Endothelial cell of umbilical vein (primary cell): Measurements from ENCODE around the gene ACTR10. TPM values are rescaled to one million over a fixed set of nuclear protein-coding genes. Genes with fewer than 3 reads are reported as not detected.

Experiments
- BruUV-seq: library from RNA; stranded (reverse); fragments of 400-500 nt; replicated peaks from 2 replicates; lab custom pipeline; 2021; lab: Mats Ljungman, UMichigan
- CTCF ChIA-PET: fragments of 300-600, 350-600 bp; sonication (Branson Sonifier 250); formaldehyde crosslinking; loops from one replicate; lab custom pipeline; 2021; ENCODE audit warnings: antibody characterized with exemption, inconsistent platforms; lab: Charles Lee
- POLR2A ChIA-PET: fragments of 300-600, 350-600 bp; sonication (Branson Sonifier 250); formaldehyde crosslinking; loops from one replicate; lab custom pipeline; 2021; ENCODE audit warnings: antibody characterized with exemption, inconsistent platforms; lab: Charles Lee
- DNase-seq: peaks from one replicate; pipeline ENCODE4 v3.0.0-alpha.2; 2011; ENCODE audit warnings: low read depth, low spot score
- FAIRE-seq: peaks from 2 replicates; lab custom pipeline; 2011; peaks lifted over from hg19 to GRCh38; lab: Jason Lieb, UNC
- H2AFZ ChIP-seq: 2 replicates; pipeline ENCODE4 v1.6.0; 2012; ENCODE audit warnings: low read depth, low read length, control low read depth, inconsistent platforms
- H3K27ac ChIP-seq: 2 replicates; pipeline ENCODE4 v1.5.1; 2011; ENCODE audit warnings: low read depth, mild to moderate bottlenecking, control low read depth, low read length, moderate library complexity; ENCODE audit not compliant: insufficient read depth
- H3K27me3 ChIP-seq, 2 experiments: 2 replicates each; pipeline versions ENCODE4 v1.6.0 to v1.6.1; 2011; ENCODE audit warnings: low read length in 2 of 2, mixed read lengths in 1 of 2; ENCODE audit not compliant: control insufficient read depth in 2 of 2, insufficient read depth in 2 of 2
- H3K36me3 ChIP-seq, 2 experiments: 2 replicates in 1 of 2; 3 replicates in 1 of 2; pipeline ENCODE4 v1.5.1; 2011; ENCODE audit warnings: low read length in 2 of 2, mild to moderate bottlenecking in 1 of 2, moderate library complexity in 1 of 2; ENCODE audit not compliant: control insufficient read depth in 2 of 2, insufficient read depth in 2 of 2; ENCODE audit errors: extremely low read depth in 1 of 2
- H3K4me1 ChIP-seq: 3 replicates; pipeline ENCODE4 v1.5.1; 2011; ENCODE audit warnings: mild to moderate bottlenecking, low read length; ENCODE audit not compliant: control insufficient read depth, insufficient read depth; ENCODE audit errors: extremely low read depth
- H3K4me2 ChIP-seq: 2 replicates; pipeline ENCODE4 v1.6.1; 2011; ENCODE audit warnings: low read length, control low read depth, mixed read lengths; ENCODE audit not compliant: insufficient read depth
- H3K4me3 ChIP-seq, 3 experiments: fragments of 200-600 bp in 1 of 3; sonication (generic), shearing (Covaris generic) in 1 of 3; replicated peaks in 1 of 3; 2 replicates each; pipeline ENCODE4 v1.5.1; 2011 to 2016; ENCODE audit warnings: control low read depth in 3 of 3, low read length in 3 of 3, mild to moderate bottlenecking in 2 of 3, inconsistent platforms in 1 of 3, low read depth in 1 of 3, moderate library complexity in 1 of 3; ENCODE audit not compliant: insufficient read depth in 1 of 3
- H3K79me2 ChIP-seq: 2 replicates; pipeline ENCODE4 v1.6.0; 2012; ENCODE audit warnings: low read length, inconsistent platforms; ENCODE audit not compliant: control insufficient read depth, insufficient read depth
- H3K9ac ChIP-seq: replicated peaks from 2 replicates; pipeline ENCODE3; 2011; ENCODE audit warnings: low read length, control low read depth; ENCODE audit not compliant: insufficient read depth; ENCODE audit errors: extremely low read depth
- H3K9me1 ChIP-seq: replicated peaks from 3 replicates; pipeline ENCODE4 v1.6.0; 2011; ENCODE audit warnings: mild to moderate bottlenecking, low read length; ENCODE audit not compliant: control insufficient read depth, insufficient read depth; ENCODE audit errors: extremely low read depth
- H3K9me3 ChIP-seq: replicated peaks from 2 replicates; pipeline ENCODE4 v1.5.1; 2012; ENCODE audit warnings: low read length, inconsistent platforms; ENCODE audit not compliant: control insufficient read depth, insufficient read depth
- H4K20me1 ChIP-seq: replicated peaks from 2 replicates; pipeline ENCODE3; 2011; ENCODE audit warnings: mild to moderate bottlenecking, low read length; ENCODE audit not compliant: control insufficient read depth, insufficient read depth; ENCODE audit errors: extremely low read depth
- EZH2 ChIP-seq: IDR thresholded peaks from 2 replicates; pipeline ENCODE4 v1.6.1; 2012; ENCODE audit warnings: borderline replicate concordance, low read depth, mild to moderate bottlenecking, moderate library complexity, low read length, inconsistent platforms; ENCODE audit not compliant: severe bottlenecking
- FOS ChIP-seq: IDR thresholded peaks from 2 replicates; pipeline ENCODE4 v1.6.1; 2011; ENCODE audit warnings: mild to moderate bottlenecking, low read length, moderate library complexity, borderline replicate concordance; ENCODE audit not compliant: insufficient read depth
- GATA2 ChIP-seq: IDR thresholded peaks from 2 replicates; pipeline ENCODE4 v1.7.0; 2011; ENCODE audit warnings: low read depth, mild to moderate bottlenecking, moderate library complexity, mixed read lengths, low read length; ENCODE audit not compliant: insufficient read length, insufficient read depth
- JUN ChIP-seq: IDR thresholded peaks from 2 replicates; pipeline ENCODE4 v1.6.1; 2011; ENCODE audit warnings: borderline replicate concordance, low read depth; ENCODE audit not compliant: insufficient read length, insufficient read depth
- MYC ChIP-seq: IDR thresholded peaks from one replicate; pipeline ENCODE4 v1.6.1; 2011; ENCODE audit warnings: mild to moderate bottlenecking, low read depth, low read length
- POLR2A ChIP-seq: IDR thresholded peaks from 2 replicates; pipeline ENCODE4 v1.6.1; 2012; ENCODE audit warnings: low read depth, mild to moderate bottlenecking, control low read depth, low read length
- POLR2AphosphoS5 ChIP-seq: IDR thresholded peaks from 2 replicates; pipeline ENCODE4 v1.6.1; 2012; ENCODE audit warnings: low read depth, mild to moderate bottlenecking, control low read depth, low read length, moderate library complexity; ENCODE audit not compliant: insufficient read depth
- dilution Hi-C: fragments of 300-500 bp; cut with MboI; formaldehyde crosslinking; loops from one replicate; pipeline ENCODE4 v1.15.0; 2019; ENCODE audit warnings: low sequenced_read_pairs; ENCODE audit not compliant: extremely low pct_ligation_motif_present
- intact Hi-C: fragments of 100-400 bp; cut with micrococcal nuclease; formaldehyde crosslinking; loops from one replicate; pipeline ENCODE4 v1.10.0; 2022
- polyA plus RNA-seq, 4 experiments: library from polyadenylated mRNA; depleted of rRNA in 3 of 4; stranded (reverse) in 3 of 4; unstranded in 1 of 4; fragments of >200 nt; gene quantifications; 2 replicates each; pipeline versions ENCODE4 v1.2.1 to v1.2.3, GENCODE V29; 2011 to 2012; ENCODE audit warnings: missing spikeins in 1 of 4
- total RNA-seq: library from RNA; stranded (reverse); gene quantifications from 2 replicates; pipeline ENCODE4 v1.2.3, GENCODE V29; 2021
- TF ChIP-seq, protein P1 (sequence below), 2 donors: IDR thresholded peaks; 1 replicate in 1 of 2; 2 replicates in 1 of 2; pipeline ENCODE4 v1.5.1; 2011; ENCODE audit warnings: low read length in 2 of 2, mild to moderate bottlenecking in 2 of 2, moderate library complexity in 2 of 2, control low read depth in 1 of 2, inconsistent platforms in 1 of 2, low read depth in 1 of 2; ENCODE audit not compliant: insufficient read depth in 1 of 2; ENCODE audit errors: extremely low read depth in 1 of 2
- TF ChIP-seq, protein P2 (sequence below): IDR thresholded peaks from 2 replicates; pipeline ENCODE4 v1.6.1; 2011; ENCODE audit not compliant: insufficient read depth, insufficient read length

Gene ACTR10
- total and polyA plus RNA-seq, 2 donors (not counting 3 experiments of a cell fraction or from before 2014, with no cell fraction given): 28.6 to 67.3 TPM

GRCh38 chr14:58272588-58273372 lies 72.8 kb downstream of the ACTR10 start:
- POLR2A ChIA-PET: no interaction called here
- peaks cover 12 to 22% of the 10 kb centered on the region in 2 experiments for H3K36me3 ChIP-seq
- intact Hi-C loops: no loop called here
- FAIRE-seq (no peak), DNase-seq (peak; percentile 29)
- no peak overlapping the region for H2AFZ ChIP-seq
- no peak overlapping the region for H3K9ac ChIP-seq
- no peak overlapping the region for H3K4me3 ChIP-seq
- peaks cover 3% of the 10 kb centered on the region for H4K20me1 ChIP-seq
- peaks cover 6% of the 10 kb centered on the region for H3K4me1 ChIP-seq
- CTCF ChIA-PET: interaction anchor here (0.9 to 1.1 kb wide), 2 partner anchors 9 to 12 kb away, joined by 3 to 4 read pairs; no protein-coding TSS in a partner anchor
- no peak for TF ChIP-seq MYC
- TF ChIP-seq, protein P1, sequence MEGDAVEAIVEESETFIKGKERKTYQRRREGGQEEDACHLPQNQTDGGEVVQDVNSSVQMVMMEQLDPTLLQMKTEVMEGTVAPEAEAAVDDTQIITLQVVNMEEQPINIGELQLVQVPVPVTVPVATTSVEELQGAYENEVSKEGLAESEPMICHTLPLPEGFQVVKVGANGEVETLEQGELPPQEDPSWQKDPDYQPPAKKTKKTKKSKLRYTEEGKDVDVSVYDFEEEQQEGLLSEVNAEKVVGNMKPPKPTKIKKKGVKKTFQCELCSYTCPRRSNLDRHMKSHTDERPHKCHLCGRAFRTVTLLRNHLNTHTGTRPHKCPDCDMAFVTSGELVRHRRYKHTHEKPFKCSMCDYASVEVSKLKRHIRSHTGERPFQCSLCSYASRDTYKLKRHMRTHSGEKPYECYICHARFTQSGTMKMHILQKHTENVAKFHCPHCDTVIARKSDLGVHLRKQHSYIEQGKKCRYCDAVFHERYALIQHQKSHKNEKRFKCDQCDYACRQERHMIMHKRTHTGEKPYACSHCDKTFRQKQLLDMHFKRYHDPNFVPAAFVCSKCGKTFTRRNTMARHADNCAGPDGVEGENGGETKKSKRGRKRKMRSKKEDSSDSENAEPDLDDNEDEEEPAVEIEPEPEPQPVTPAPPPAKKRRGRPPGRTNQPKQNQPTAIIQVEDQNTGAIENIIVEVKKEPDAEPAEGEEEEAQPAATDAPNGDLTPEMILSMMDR (IDR thresholded peaks at IDR 0.05; ENCODE audit: extremely low read depth in 1 of 2, insufficient read depth in 1 of 2, low read depth in 1 of 2, low read length in 2 of 2): peak; percentile 7 to 10
- H3K4me2 ChIP-seq: no peak overlapping the region
- no peaks in the 10 kb centered on the region for H3K9me1 ChIP-seq
- no peaks in the 10 kb centered on the region for H3K9me3 ChIP-seq
- no peaks in the 10 kb centered on the region for H3K27me3 ChIP-seq
- H3K27ac ChIP-seq: no peak overlapping the region
- dilution Hi-C loops: no loop called here
- H3K79me2 ChIP-seq: peaks cover 44% of the 10 kb centered on the region
- no TSS peak for BruUV-seq

DNA sequence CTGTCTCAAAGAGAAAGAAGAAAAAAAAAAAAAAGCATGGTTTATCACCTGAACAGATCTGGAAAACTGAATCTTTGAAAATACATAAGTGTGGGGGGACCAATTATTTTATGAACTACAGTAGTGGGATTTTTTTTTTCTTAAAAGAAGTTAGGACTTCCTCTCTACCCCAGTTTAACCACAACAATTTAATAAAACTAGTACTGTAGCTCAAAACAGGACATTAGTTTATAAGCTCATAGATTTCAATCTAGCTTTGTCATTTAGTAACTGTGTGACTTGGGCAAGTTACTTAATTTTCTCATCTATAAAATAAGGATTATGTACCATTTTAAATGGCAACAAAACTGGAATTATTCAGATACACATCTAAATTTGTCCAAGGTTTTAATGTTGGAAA lies 74.9 kb downstream of the ACTR10 start:
- Histone ChIP-seq H3K4me2 (no peak overlapping the region), H4K20me1 (peaks cover 5% of the 10 kb centered on the region), H3K9me3 (no peaks in the 10 kb centered on the region), H3K4me1 (no peaks in the 10 kb centered on the region), H2AFZ (no peak overlapping the region), H3K9me1 (no peaks in the 10 kb centered on the region), H3K27ac (no peak overlapping the region), H3K27me3 (no peaks in the 10 kb centered on the region), H3K9ac (no peak overlapping the region), H3K36me3 (peaks cover 12 to 21% of the 10 kb centered on the region in 2 experiments), H3K4me3 (no peak overlapping the region), H3K79me2 (peaks cover 64% of the 10 kb centered on the region)
- intact Hi-C loops (no loop called here), dilution Hi-C loops (no loop called here)
- DNase-seq: no peak
- ChIA-PET POLR2A (interaction anchor here (0.7 to 0.9 kb wide), 2 partner anchors 22 to 23 kb away, joined by 3 to 8 read pairs; partner anchors contain the start of gene ARID4A), CTCF (interaction anchor here (1.6 kb wide), 1 partner anchor 11 kb away, joined by 6 read pairs; no protein-coding TSS in a partner anchor)
- BruUV-seq: no TSS peak
- TF ChIP-seq GATA2: no peak
- TF ChIP-seq, protein P2, sequence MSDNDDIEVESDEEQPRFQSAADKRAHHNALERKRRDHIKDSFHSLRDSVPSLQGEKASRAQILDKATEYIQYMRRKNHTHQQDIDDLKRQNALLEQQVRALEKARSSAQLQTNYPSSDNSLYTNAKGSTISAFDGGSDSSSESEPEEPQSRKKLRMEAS: no peak
- TF ChIP-seq MYC: no peak
- TF ChIP-seq EZH2: no peak
- no peak for TF ChIP-seq POLR2AphosphoS5
- no peak for TF ChIP-seq JUN
- no peak for TF ChIP-seq FOS
- no peak for TF ChIP-seq POLR2A
- TF ChIP-seq, protein P1 (IDR thresholded peaks at IDR 0.05; ENCODE audit: extremely low read depth in 1 of 2, insufficient read depth in 1 of 2, low read depth in 1 of 2, low read length in 2 of 2): no peak
- no peak for FAIRE-seq
